DMS114 treated with DMSO at 0.1 percent for 48 hours (cell line): Measurements from ENCODE around the gene DNAJC16.
"Not testable (repeated sequence)": the region's sequence is repeated elsewhere in the genome, so short reads cannot be mapped to it uniquely, and the experiment has no call there.

ENCODE experiments used
- DNase-seq: peaks from one replicate; lab custom pipeline; 2025; ENCODE audit not compliant: unreplicated experiment; lab: John Stamatoyannopoulos, UW

The DNAJC16 gene

DNA sequence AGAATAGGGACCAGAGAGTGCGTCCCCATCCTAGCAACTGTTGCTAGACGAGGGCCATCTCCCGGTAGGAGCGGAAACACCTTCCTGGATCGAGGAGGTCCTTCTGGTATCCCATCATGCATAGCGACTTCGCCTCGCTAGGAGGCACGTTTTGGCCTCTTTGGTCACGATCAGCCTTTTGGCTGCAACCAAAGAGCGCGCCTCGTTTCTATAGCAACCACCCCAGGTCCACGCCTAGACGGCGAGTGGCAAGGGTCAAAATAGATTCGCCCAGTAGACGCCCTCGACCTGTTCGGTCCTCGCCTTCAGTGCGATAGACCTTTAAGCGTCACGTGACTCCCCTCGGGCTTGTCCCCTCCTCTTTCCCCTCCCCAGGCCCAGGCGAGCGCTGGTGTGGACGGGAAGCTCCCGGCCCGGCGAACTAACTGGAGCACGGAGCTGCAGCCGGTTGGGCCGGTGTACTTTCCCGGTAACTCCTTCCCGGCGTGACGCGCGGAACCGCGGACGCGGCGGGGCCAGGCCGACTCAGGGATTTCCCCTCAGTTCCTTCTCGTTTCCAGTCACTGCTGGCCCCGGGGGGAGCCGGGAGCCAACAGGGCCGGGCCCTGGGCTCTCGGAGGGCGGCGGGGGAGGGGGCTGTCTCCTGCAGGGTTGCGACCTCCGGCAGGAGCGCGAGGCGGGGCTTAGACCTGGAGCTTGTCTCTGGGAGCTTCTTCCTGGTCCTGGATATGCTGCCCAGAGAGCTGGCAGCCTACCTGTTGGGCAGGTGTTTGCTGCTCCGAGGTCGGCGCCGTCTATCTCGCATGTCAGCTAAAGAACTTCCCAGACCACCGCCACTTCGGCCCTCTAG lies at the start of gene DNAJC16:
Gene DNAJC16 (plus strand): TSS at position 359 of the 850 bp plus-strand sequence. CDS start 2,258 bp downstream, outside the sequence.
- peak; percentile 97 for DNase-seq

DNA sequence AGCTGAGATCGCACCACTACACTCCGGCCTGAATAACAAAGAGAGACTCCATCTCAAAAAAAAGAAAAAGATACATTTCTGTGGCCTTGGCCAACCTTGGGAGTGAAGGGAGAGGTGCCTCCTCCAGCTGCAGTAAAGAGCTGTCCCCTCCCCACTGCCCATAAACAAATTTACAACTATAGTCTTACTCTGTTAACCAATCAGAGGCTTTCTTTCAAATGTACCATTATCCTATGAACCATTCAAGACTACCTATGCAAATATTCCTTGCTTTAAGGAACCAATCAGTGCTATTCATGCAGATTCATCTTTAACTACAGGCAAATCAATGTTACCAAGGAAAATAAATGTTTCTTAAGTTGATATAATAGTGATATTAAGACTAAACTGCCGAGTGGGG lies 49.7 kb upstream of the DNAJC16 start:
- no peak for DNase-seq

DNA sequence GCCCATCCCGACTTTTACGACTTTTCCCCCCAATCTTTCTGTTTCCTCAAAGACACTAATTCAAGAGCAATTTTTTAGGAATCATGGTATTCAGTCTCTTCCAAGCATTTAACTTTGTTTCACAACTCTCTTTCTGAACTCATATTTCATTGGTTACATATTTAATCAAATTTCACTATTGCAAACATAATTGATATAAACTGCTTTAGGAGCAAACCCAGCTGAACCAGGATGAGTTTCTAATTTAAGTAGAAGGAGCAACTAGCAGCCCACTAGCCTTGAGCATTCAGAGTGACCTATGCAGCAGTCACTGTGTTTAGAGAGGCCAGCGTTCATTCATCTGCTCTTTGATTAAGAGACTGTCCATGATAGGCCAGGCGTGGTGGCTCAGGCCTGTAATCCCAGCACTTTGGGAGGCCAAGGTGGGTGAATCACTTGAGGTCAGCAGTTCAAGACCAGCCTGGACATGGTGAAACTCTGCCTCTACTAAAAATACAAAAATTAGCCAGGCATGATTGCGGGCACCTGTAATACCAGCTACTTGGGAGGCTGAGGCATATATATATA lies 48.9 kb upstream of the DNAJC16 start:
- DNase-seq = no peak

DNA sequence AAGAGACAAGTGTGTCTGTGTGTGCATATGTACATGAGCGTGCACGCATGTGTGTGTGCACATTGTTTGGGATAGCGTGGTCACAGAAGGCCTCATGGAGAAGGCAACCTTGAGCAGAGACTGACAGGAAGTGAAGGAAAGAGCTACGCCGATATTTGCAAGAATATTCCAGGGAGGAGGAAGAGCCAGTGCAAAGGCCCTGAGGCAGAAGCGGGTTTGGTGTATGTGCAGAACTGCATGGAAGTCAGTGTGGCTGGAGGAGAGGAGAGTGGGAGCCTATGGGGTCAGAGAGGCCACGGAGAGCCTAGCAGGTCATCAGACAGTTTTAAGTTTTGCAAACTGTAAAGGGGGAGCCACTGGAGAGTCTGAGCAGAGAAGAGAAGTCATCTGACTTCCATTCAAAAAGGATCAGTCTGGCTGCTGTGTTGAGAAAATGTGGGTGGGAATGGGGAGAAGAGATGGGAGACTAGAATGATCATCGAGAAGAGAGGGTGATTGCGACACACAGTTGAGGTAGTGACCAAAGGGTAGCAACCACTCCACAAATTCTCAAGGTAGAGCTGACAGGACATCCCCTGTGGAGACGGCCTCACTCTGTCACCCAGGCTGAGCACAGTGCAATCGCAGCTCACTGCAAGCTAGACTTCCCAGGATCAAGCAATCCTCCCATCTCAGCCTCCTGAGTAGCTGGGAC lies 46.8 kb upstream of the DNAJC16 start:
- DNase-seq = no peak

DNA sequence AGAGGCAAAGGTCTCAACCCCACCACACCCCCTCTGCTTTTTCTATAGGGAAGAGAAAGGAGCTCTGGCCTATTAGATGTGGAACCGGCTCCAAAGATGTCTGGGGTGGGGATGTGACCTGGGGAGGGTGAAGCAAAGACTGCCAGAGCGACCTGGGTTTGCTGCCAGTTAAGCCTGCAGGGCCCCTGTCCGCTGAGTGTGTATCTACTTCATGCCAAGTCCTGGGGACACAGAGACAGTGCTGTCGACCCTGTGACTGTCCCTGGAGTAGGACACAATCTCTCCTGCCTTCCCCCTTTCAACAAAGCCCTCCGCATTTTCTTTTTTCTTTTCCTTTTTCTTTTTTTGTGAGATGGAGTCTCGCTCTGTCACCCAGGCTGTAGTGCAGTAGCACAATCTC lies 44.2 kb upstream of the DNAJC16 start:
- DNase-seq = not testable (repeated sequence)

DNA sequence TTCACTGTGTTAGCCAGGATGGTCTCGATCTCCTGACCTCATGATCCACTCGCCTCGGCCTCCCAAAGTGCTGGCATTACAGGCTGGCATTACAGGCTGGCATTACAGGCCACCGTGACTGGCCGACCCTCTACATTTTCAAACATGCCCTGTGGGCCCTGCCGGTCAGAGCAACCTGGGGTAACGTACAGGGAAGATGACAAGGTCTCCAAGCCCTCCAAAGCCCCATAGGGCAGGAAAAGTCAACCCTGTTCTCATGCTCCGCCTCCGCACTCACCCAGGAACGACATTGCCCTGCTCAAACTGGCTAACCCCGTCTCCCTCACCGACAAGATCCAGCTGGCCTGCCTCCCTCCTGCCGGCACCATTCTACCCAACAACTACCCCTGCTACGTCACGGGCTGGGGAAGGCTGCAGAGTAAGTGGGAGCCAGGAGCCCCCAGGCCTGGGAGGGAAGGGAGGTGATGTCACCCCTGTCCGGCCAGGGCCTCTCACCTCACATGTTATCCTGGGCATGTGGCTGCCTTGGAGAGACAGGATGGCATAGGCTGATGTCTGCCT lies 43.6 kb upstream of the DNAJC16 start:
- DNase-seq = not testable (repeated sequence)

DNA sequence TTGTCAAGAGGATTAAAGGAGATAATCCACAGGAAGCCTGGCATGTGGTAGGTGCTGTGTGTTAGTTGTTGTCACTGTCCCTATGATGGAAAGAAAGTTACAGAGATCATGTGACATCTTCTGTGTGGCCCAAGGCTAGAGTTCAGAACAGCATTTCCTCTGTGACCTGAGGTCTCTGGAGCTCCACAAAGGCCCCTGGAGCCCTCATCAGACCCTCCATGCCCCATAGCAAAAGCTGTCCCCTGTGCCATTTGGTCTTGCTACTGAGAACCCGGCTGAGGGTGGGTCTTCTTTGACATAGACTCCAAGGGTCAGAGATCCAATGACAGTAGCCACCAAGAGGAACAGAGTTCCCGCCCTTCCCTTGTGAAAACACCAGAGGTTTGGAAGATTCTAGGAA lies 42.7 kb upstream of the DNAJC16 start:
- DNase-seq = no peak

DNA sequence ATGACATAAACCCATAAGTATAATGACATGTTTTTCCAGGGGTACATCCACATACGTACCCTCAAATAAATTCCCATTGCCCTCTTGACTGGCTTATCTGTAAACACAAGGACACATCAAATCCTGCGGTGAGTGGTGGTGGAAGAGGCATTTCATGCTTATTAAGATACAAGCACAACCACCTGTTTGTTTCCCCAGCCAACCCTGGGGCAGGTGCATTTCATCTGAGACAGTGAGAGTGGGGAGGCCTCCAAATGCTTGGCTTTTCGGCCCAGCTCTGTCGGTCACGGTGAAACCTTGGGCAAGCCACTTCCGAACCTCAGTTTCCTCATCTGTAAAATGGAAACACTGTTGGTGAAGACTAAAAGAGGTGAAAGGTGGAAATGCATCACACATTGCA lies 42.2 kb upstream of the DNAJC16 start:
- DNase-seq = not testable (repeated sequence)

DNA sequence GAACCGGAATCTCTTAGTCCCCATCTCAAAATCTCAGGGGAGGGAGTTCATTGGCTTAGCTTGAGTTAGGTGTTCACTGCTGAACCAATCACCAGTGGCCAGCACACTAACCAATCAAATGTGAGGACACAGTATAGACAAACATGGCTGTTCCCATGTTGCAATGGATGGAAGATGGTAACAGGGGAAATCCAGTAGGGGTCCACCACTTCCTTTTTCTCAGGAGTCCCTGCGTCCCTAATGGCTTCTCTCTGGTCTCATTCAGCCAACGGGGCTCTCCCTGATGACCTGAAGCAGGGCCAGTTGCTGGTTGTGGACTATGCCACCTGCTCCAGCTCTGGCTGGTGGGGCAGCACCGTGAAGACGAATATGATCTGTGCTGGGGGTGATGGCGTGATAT lies 41.0 kb upstream of the DNAJC16 start:
- no peak for DNase-seq

DNA sequence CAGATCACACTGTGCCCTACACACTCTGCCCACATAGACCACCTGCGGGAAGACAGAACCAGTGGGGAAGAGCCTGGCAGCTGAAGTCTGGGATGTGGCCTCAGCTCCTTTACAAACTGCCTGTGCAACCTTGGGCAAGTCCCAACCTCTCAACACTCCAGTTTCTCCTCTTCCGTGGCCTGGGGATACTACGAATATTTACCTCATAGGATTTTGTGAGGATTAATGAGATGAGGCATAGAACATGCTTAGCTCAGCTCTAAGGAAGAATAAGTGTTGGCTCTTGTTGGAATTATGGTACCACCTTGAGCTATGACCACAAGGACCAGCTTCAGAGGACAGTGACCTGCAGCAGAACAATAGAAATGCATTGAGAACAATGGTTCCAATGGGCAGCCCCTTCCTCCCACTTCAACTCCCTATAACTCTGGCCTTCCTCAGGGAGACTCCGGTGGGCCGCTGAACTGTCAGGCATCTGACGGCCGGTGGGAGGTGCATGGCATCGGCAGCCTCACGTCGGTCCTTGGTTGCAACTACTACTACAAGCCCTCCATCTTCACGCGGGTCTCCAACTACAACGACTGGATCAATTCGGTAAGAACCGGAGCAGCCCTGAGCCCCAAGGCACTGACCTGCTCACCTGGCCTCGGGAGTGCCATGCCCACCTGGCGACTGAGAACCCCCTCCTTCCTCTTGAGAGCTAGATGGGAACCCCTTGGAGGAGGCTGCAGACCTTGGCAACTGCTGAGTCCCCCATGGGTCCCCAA lies 39.6 kb upstream of the DNAJC16 start:
- DNase-seq = not testable (repeated sequence)

DNA sequence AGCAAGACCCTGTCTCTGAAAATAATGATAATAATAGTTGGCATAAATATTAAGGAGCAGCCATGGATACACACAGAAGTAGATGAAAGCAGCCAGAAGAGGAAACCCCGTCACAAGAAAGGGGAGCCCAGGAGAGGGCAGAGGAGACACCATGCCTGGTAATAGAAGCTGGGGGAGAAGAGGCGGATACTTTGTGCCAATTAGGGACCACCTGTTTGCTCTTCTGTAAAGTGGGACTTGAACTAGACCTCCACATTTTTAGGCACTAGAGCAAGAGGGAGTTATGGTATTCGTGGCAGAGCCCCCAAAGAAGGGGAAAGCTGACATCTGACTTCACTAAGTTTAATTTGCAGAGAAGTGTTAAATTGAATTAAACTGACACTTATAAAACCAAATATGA lies 38.3 kb upstream of the DNAJC16 start:
- no peak for DNase-seq

DNA sequence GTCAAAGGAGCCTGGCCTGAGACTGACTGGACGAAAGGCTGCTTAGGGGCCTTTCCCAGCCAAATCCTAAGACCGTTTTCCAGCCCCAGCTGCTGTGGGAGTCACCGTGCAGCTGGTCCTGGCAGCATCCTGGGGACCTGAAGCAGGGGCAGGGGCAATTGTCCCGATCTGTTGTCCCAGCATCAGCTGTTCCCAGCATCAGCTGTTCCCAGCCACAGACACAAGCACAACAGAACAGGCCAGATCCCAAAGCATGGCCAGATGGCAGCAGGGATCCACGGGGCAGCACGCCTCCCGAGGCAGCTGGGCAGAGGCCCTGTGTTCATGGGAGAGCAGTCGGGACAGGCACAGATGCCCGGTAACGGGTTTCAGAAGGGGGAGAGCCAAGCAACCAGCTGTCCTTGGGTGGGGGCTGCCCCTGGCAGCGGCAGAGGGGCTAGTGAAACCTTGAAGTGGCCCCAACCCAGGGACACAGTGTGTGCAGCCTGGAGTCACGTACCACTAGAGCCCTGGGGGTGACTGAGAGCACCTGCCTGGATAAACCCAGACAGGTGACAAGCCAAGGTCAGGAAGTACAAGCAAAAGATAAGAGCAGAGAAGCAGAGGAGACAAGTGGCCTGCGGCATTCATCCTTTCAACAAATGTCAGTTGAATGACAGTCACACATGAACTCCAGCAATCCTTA lies 37.5 kb upstream of the DNAJC16 start:
- DNase-seq = no peak

DNA sequence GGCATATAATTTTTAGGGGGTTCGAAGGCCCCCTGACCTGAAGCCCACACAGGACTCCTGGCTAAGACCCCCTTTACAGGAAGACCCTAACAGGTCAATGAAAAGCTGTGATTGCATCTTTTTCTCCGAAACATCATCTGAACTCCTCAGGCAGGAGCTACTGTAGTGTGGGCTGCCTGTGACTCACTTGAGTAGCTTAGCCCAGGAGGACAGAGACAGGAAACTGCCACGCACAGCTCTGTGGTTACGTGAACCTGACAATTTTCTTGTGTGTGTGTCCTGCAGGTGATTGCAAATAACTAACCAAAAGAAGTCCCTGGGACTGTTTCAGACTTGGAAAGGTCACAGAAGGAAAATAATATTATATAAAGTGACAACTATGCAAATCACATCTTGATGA lies 35.6 kb upstream of the DNAJC16 start:
- not testable (repeated sequence) for DNase-seq

DNA sequence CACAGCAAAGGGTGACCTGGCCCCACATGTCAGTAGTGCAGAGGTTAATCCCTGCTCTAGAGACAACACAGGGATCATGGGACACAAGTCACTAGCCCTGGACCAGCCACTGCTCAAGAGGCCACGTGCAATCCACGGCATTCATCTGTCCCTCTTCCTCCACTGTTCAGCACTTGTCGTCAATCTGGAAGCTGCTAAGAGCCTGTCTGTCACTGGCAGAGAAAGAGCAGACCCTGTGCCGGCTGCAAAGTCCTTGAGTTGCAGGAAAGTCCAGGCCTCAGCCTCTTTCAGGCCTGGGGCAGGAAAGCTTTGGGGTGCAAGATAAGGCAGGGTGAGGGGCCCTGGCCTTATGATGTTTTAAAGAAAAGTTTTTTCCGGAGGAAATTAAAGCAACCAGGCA lies 34.1 kb upstream of the DNAJC16 start:
- DNase-seq = no peak

DNA sequence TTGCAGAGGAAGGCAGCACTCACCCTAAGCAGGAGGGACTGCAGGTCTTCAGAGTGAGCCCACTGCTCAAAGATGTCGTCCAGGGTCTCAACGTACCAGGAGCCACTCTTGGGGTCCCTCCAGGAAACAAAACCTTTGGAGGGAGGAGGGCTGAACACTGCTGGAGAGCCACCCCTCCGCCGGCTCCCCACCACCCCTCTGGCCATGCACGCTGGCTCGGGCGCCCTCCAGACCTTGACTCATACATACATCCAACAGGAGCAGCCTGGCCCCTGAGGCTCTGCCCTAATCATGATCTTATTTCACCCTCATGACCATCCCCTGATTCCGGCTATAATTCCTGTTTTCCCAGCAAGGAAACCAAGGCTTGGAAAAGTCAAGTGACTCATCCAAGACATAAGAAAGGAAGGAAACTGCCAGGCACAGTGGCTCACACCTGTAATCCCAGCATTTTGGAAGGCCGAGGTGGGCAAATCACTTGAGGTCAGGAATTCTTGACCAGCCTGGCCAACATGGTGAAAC lies 32.7 kb upstream of the DNAJC16 start:
- no peak for DNase-seq

DNA sequence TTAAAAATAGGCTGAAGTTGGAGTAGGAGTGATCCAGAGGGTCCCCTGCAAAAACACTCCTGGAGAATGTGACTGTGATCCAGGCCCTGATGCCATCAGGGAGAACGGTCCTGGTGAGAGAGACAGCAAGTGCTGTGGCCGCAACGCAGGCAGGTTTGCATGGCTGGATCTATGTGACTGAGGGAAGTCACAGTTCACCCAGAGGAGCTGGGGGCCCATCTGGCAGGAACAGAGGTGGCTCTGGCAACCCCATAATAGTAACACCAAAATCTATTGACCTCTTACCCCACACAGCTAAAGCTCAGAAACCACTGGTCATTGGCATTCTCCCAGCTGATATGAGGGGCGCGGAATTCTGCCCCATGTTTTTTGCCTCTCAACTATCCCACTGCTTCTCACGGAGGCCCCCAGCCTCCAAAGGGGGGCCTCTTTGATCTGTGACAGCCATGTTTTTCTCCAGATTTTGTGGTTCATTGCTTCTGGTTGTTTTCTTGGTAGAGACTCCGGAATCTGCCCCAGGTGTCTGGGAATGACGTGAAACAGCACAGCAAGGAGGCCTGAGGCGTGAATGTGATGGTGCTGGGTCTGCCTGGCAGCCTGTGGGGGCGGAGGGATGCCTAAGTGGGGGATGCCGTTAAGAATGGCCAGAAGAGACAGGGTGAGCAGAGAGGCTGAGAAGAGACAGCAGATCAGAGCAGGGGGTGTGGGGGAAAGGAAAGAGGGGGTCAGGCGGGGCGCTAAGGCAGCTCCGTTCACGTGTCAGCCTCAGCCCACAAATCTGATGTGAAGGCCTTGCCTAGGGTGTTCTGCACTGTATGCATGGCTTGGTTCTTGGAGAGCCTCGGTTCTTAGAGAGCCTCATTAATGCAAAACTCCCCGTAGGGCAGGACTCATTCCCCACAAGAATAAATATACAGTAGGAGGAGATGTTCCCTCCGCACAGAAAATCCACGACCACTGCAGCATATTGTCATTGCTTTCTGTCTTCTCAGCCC lies 26.2 kb upstream of the DNAJC16 start:
- DNase-seq = no peak

DNA sequence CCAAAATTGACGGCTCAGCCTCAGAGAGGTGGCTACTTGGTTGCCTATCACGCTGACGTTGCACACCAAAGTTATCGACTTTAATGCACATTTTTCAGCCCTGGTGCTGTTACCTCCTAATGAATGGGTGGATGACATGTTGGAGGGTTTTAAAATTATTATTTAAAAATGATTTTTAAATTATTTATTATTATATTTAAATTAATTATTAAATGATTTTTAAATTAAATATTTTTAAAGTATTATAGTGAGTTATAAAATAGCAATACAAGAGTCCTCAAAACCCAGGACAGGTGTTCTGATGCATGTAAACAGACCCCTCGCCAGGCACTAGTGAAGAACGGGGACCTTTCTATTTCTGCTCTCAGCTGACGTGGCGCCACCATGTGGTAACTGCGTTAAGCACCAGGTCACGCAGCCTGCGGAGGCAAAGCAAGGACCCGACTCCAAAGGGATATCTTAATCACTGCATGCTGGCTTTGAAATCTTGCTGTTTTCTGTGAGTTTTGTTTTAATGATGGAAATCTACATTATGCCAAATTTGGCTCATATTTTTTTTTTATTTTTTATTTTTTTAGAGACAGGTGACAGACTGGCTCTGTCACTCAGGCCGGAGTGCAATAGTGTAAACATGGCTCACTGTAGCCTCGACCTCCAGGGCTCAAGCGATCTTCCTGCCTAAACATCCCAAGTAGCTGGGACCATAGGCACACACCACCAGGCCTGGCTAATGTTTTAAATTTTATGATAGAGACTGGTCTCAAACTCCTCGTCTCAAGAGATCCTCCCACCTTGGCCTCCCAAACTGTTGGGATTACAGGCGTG lies 25.2 kb upstream of the DNAJC16 start:
- DNase-seq = peak; percentile 28

DNA sequence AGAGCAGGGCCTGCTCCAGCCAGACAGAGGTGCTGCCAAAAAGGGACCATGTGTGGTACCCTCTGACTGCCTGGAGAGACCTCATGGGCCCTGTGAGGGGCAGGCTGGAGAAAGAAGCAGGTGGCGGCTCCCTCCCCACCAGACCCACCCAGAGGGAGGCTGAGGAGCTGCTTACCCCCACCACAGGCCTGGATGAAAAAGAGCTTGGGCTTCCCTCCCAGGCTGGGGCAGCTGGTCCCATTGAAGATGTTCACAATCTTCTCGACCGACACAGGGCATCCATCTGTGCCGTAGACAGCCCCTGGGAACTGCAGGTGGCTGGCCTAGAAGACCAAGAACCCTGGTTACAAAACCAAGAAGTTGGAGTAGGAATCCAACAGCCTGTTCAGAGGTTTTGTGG lies 22.2 kb upstream of the DNAJC16 start:
- DNase-seq = no peak
